ENCODE results near the gene FAM171A2.
A peak's percentile ranks its signal among the peaks of the same experiment; 100 is the strongest.

Gene FAM171A2

DNA sequence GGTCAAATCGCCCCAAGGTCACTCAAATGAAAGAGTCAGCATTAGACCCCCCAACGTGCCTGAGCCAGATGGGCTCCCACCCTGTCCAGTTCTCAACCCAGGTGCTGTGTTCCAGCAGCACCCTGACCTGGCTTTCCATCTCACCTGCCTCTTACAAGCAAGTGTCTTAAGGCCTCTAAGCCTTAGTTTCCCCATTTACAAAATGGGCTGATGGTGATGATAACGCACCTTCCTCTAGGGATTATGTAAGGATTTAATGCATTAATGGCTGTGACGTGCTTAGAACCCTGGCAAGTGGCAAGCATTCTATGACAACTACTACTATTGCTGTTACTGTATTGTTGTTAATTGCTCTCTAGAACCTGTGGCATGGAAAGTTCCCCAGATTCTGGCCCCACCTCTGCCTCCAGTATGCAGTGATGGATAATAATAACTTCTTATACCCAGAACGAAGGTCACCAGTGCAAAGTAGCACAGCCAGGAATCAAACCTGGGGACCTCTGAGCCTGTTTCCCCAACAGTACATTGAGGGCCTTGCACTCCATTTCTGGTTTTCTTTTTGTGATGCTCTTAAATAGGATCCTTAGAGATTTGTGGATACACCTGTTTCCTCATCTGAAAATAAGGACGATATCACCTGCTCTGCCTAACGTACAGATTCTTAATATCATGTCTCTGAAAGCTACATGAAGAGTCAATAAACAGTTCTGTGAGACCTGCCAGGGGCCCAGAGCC, 35.8 kb downstream of the FAM171A2 start:
- Histone ChIP-seq H3K27ac (no peak overlapping the region), H3K4me3 (no peak overlapping the region)

- H3K27ac ChIP-seq, result peak overlapping the region in 12 of 21 experiments; percentile 84 to 93 (median 88)
- H3K4me3 ChIP-seq, result peak overlapping the region in 6 of 7 experiments; percentile 89 to 97 (median 92)
Measured at GRCh38 chr17:44326861-44327444, 36.7 kb downstream of the FAM171A2 start.

DNA sequence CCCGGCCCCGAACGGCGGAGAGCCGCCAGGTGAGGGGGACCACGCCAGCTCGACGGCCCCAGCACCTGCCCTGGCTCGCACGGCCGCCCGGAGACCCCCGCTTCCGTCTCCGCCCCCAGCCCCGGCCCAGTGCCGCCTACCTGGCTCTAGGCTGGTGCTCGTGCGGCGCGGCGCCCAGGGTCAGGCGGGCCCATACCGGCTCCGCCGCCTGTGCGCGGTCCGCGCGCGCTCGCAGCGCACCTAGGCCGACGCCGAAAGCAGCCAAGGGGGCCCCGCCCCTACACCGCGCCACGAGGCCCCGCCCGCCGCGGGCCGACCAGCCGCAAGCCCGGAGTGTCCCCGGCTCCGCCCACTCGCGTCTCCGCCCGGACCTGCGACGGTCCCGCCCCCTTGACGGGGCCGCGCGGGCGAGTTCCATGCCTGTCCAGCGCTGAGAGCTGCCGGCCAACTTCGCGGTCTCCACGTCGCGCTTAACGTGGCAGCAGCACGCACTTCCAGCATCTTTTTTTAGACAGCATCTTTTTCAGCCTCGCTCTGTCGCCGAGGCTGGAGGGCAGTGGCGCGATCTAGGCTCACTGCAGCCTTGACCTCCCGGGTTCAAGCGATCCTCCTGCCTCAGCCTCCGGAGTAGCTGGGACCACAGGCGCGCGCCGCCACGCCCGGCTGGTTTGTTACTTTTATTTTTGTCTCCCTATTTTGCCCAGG, 38.9 kb downstream of the FAM171A2 start, which contains the start of gene SLC25A39:
TSS of gene SLC25A39 (minus strand) at position 253 of the 705 bp plus-strand sequence. CDS start 1,261 bp downstream, outside the sequence.
- H3K27ac ChIP-seq, result peak within 1 kb of the TSS; percentile 71 to 96 (median 89)
- peak within 1 kb of the TSS; percentile 89 to 97 (median 92) for H3K4me3 ChIP-seq

DNA sequence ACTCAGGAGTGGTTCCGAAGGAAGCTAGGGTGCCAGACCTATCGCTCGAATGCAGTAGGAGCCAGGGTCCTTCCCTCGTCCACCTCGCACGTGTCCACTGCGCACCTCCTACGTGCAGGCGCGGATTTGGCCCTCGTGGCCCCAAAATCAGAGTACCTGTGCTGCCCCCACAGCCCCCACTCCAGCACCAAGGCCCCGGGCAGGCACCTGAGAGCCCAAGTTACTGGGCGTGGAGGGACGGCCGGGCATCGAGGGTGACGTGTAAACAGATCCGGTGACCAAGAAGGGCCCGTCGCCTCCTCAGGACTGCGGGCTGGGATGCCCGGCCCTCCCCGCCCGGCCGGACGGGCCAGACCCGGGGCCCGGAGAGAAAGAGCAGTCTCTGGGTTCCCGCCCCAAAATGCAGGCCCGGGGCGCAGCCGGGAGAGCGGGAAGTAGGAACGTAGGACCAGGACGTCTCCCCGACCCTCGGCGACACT, 39.5 kb downstream of the FAM171A2 start:
- H3K27ac ChIP-seq, result peak overlapping the region; percentile 62 to 96 (median 89)
- H3K4me3 ChIP-seq, result peak overlapping the region; percentile 89 to 97 (median 92)

DNA sequence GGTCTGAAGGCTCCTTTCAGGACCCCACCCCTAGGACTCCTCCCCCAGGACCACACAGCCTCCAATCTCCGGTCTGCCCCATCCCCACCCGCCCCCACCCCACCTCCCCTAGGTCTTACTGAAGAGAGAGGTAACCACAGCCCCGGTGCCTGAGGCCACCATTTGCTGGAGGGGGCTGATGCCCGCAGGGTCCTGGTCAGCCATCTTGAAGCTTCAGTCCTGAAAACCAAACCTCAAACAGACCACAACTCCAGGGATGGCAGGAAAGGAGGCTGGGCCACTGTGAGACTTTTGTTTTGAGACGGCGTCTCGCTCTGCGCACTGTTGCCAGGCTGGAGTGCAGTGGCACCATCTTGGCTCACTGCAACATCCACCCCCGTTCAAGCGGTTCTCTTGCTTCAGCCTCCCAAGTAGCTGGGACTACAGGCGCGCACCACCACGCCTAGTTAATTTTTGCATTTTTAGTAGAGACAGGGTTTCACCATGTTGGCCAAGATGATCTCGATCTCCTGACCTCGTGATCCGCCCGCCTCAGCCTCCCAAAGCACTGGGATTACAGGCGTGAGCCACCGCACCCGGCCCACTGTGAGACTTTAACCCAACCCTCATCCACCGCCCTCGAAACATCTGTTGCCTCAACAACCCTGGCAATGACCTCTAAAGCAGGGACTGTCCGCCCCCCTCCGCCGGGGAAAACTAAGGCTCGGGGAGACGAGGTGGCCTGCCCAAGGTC, 40.1 kb downstream of the FAM171A2 start:
- Histone ChIP-seq H3K4me3 (peak overlapping the region; percentile 89 to 97 (median 92)), H3K27ac (peak overlapping the region in 19 of 21 experiments; percentile 62 to 96 (median 89))

GRCh38 chr17:44322236-44322895, 41.3 kb downstream of the FAM171A2 start:
- H3K4me3 ChIP-seq, result no peak overlapping the region
- H3K27ac ChIP-seq, result no peak overlapping the region

- no peak overlapping the region for H3K27ac ChIP-seq
- H3K4me3 ChIP-seq, result no peak overlapping the region
Measured at GRCh38 chr17:44321246-44322120, 42.2 kb downstream of the FAM171A2 start.

GRCh38 chr17:44320066-44320465, 43.6 kb downstream of the FAM171A2 start:
- Histone ChIP-seq H3K27ac (no peak overlapping the region), H3K4me3 (no peak overlapping the region)

GRCh38 chr17:44318077-44318892, 45.4 kb downstream of the FAM171A2 start:
- H3K27ac ChIP-seq, result no peak overlapping the region
- no peak overlapping the region for H3K4me3 ChIP-seq

- H3K4me3 ChIP-seq, result no peak overlapping the region
- no peak overlapping the region for H3K27ac ChIP-seq
Measured at GRCh38 chr17:44317545-44317944, 46.1 kb downstream of the FAM171A2 start.

DNA sequence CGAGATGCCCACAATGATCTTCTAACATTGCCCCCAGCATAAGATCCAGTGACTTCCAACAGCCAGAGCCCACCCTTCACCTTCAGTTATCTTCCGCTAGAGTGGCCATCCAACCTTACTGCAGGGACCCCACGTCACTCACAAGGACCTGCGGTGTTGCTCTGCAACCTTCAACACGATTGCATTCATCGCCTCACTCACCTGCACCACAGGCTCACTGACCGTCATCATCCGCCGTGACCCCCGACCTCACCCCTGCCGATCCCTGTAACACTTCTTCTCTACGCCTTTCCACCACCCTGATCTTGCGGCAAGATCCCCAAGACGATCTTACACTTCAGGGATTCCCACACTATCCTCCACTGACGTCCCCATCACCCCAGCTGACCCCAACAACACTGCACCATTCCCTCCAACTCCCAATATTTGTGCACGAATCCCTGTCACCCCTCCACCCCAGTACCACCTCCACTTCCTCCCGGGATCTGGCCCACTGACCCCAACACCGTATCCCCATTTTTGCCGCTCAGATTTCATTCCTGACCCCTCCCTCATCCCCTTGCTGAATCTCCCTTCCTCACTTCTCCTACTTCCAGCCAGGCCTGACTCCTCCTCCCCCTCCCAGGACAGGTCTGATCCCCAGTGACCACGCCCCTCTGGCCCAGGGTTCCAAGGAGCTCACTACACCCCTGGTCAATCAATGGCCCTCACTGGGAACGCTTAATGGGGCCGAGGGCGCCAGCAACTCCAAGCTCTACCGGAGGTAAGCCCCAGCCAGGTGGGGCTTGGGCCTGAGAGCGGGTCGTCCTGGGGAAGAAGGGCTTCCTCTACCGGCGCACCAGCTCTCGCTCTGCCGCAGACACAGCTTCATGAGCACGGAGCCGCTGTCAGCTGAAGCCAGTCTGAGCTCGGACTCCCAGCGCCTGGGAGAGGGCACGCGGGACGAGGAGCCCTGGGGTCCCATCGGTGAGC, 47.6 kb downstream of the FAM171A2 start:
- no peak overlapping the region for H3K27ac ChIP-seq
- peak overlapping the region in 1 of 7 experiments; percentile 35 for H3K4me3 ChIP-seq

- Histone ChIP-seq H3K27ac (no peak overlapping the region), H3K4me3 (peak overlapping the region in 6 of 7 experiments; percentile 6 to 35 (median 27))
Measured at GRCh38 chr17:44314869-44315661, 48.6 kb downstream of the FAM171A2 start.

DNA sequence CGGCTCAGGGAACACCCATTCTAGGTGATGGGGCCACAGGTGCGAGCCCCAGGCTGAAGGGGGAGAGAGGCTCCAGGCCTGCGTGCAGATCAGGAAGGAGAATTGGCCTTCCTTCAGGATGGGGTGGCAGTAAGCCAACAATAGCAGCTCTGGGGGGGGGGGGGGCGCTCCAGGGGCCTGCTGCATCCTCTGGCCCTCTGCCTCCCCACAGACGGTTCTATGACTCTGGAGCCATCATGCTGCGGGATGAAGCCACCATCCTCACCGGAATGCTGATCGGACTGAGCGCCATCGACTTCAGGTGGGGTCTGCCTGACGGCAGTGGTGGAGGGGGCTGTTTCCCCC, 49.2 kb downstream of the FAM171A2 start:
- Histone ChIP-seq H3K27ac (no peak overlapping the region), H3K4me3 (peak overlapping the region in 1 of 7 experiments; percentile 33)

GRCh38 chr17:44314031-44314430, 49.6 kb downstream of the FAM171A2 start:
- H3K4me3 ChIP-seq, result no peak overlapping the region
- H3K27ac ChIP-seq, result no peak overlapping the region

DNA sequence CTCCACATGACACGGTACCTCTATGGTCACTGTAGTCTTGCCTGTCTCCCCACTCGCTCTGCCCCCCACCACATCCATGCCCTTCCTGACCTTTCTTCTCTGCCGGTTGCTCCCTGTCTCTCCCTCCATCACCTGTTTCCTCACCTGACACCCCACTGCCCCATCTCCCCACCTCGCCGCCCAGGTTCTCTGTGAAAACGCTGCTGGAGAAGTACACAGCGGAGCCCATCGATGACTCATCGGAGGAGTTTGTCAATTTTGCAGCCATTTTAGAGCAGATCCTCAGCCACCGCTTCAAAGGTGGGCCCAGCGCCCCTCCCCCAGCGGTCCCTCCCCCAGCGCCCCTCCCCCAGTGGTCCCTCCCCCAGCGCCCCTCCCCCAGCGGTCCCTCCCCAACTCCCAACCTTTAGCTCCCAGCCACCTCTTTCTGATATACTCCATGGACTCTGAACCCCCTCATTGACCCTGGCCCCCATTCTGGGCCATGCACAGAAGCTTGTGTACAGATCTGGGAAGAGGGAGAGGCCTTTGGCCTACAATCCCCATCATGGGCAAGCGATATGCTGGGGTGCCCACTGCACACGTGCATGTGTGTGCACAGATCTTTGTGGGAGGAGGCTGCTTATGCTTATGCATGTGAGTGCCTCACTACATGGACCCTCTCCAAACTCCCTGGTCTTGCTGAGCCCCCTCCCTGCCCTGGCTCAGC, 51.1 kb downstream of the FAM171A2 start:
- Histone ChIP-seq H3K27ac (no peak overlapping the region), H3K4me3 (no peak overlapping the region)

All from skin epidermis (tissue), 12 donors.